K562 (cell line): Measurements from ENCODE around the gene ESRRB. TPM values are rescaled to one million over a fixed set of nuclear protein-coding genes. Genes with fewer than 3 reads are reported as not detected.

Experiments
- ATAC-seq: fragments of 200-7000 bp; cut with Tn5 transposase; 3 replicates; pipeline ENCODE4 v1.9.1; 2020; ENCODE audit warnings: moderate library complexity
- BruUV-seq: library from RNA; stranded (reverse); fragments of 400-500 nt; replicated peaks from 2 replicates; lab custom pipeline; 2021; lab: Mats Ljungman, UMichigan
- CTCF ChIA-PET: fragments of 300-600 bp; formaldehyde crosslinking; extraction: SDS; loops from one replicate; lab custom pipeline; 2021; ENCODE audit warnings: low intra/inter-chr PET ratio; lab: Yijun Ruan, JAX
- POLR2A ChIA-PET: fragments of 300-600, 350-650 bp; sonication (Branson Sonifier 250); formaldehyde crosslinking; extraction: SDS; loops from one replicate; lab custom pipeline; 2021; ENCODE audit warnings: antibody characterized with exemption, inconsistent platforms; lab: Yijun Ruan, JAX
- DNase-seq, 4 experiments: peaks; one replicate each; pipeline versions ENCODE4 v3.0.0 to v3.0.0-alpha.2; 2011 to 2018; ENCODE audit warnings: low spot score in 3 of 4, mixed read lengths in 3 of 4; ENCODE audit errors: extremely low read depth in 1 of 4
- FAIRE-seq: peaks from 2 replicates; lab custom pipeline; 2011; peaks lifted over from hg19 to GRCh38; lab: Jason Lieb, UNC
- H2AFZ ChIP-seq: 2 replicates; pipeline ENCODE4 v1.6.0; 2011; ENCODE audit warnings: low read depth, low read length, control low read depth, inconsistent platforms
- H3K27ac ChIP-seq: fragments of 200-600 bp; 3 replicates; pipeline ENCODE4 v1.8.0; 2011; ENCODE audit warnings: low read depth, mild to moderate bottlenecking, control low read depth, inconsistent platforms, low read length, moderate library complexity, mixed read lengths; ENCODE audit errors: extremely low read depth
- H3K27me3 ChIP-seq, 2 experiments: fragments of 300-600 bp in 1 of 2; 2 replicates in 1 of 2; 3 replicates in 1 of 2; pipeline versions ENCODE4 v1.6.0 to v1.8.0; 2011; ENCODE audit warnings: inconsistent platforms in 2 of 2, low read length in 2 of 2, mild to moderate bottlenecking in 1 of 2, mixed read lengths in 1 of 2, moderate library complexity in 1 of 2; ENCODE audit not compliant: control insufficient read depth in 2 of 2, insufficient read depth in 2 of 2
- H3K36me3 ChIP-seq: fragments of 300-600 bp; 3 replicates; pipeline ENCODE4 v1.8.0; 2011; ENCODE audit warnings: mild to moderate bottlenecking, low read length, inconsistent platforms; ENCODE audit not compliant: control insufficient read depth, insufficient read depth
- H3K4me1 ChIP-seq, 2 experiments: fragments of 200-600 bp in 1 of 2; replicated peaks in 1 of 2; 2 replicates in 1 of 2; 3 replicates in 1 of 2; pipeline versions ENCODE4 v1.5.1 to v1.8.0; 2011; ENCODE audit warnings: inconsistent platforms in 2 of 2, low read length in 2 of 2, mild to moderate bottlenecking in 1 of 2, mixed read lengths in 1 of 2, moderate library complexity in 1 of 2; ENCODE audit not compliant: control insufficient read depth in 2 of 2, insufficient read depth in 2 of 2
- H3K4me2 ChIP-seq: 2 replicates; pipeline ENCODE4 v1.6.1; 2011; ENCODE audit warnings: low read length, control low read depth, inconsistent platforms, mixed read lengths; ENCODE audit not compliant: insufficient read depth
- H3K4me3 ChIP-seq: fragments of 200-600 bp; sonication (generic), shearing (Covaris generic); 2 replicates; pipeline ENCODE4 v1.5.1; 2016; ENCODE audit warnings: control low read depth, inconsistent platforms
- H3K79me2 ChIP-seq: fragments of 200-600 bp; 3 replicates; pipeline ENCODE4 v1.8.0; 2011; ENCODE audit warnings: low read length, inconsistent platforms; ENCODE audit not compliant: control insufficient read depth, insufficient read depth
- H3K9ac ChIP-seq, 2 experiments: 2 replicates each; pipeline versions ENCODE4 v1.6.0 to v1.6.1; 2011; ENCODE audit warnings: low read depth in 2 of 2, low read length in 2 of 2, control low read depth in 1 of 2, inconsistent platforms in 1 of 2, mild to moderate bottlenecking in 1 of 2, mixed read lengths in 1 of 2; ENCODE audit not compliant: insufficient read depth in 1 of 2
- H3K9me1 ChIP-seq: one replicate; pipeline ENCODE4 v1.6.0; 2011; ENCODE audit warnings: inconsistent platforms, mild to moderate bottlenecking, low read length, moderate library complexity; ENCODE audit not compliant: control insufficient read depth, insufficient read depth
- H3K9me3 ChIP-seq: replicated peaks from 2 replicates; pipeline ENCODE4 v1.5.1; 2011; ENCODE audit warnings: low read depth, low read length, inconsistent platforms; ENCODE audit not compliant: control insufficient read depth, insufficient read depth
- H4K20me1 ChIP-seq: replicated peaks from 2 replicates; pipeline ENCODE4 v1.6.1; 2011; ENCODE audit warnings: low read length, inconsistent platforms, mixed read lengths; ENCODE audit not compliant: control insufficient read depth, insufficient read depth
- E2F3 ChIP-seq: fragments of 250-450 bp; sonication (Bioruptor Pico); IDR thresholded peaks from 2 replicates; pipeline ENCODE4 v1.4.0; 2020; ENCODE audit warnings: mild to moderate bottlenecking
- MEF2D ChIP-seq: conservative IDR thresholded peaks from 2 replicates; pipeline ENCODE4 v1.6.1; 2016; ENCODE audit warnings: low read depth, missing genetic modification characterization, missing compliant biosample characterization
- POLR2AphosphoS5 ChIP-seq: IDR thresholded peaks from 2 replicates; pipeline ENCODE4 v1.6.1; 2011; ENCODE audit warnings: mild to moderate bottlenecking, low read depth, low read length, moderate library complexity; ENCODE audit not compliant: control insufficient read depth, insufficient read depth
- PRDM10 ChIP-seq: fragments of 450-650 bp; IDR thresholded peaks from 2 replicates; pipeline ENCODE4 v1.6.1; 2018; ENCODE audit not compliant: partially characterized antibody
- RCOR1 ChIP-seq, 2 experiments: IDR thresholded peaks; 2 replicates each; pipeline ENCODE4 v1.6.1; 2012; ENCODE audit warnings: low read depth in 2 of 2, low read length in 2 of 2, borderline replicate concordance in 1 of 2, improper control_type of control experiment in 1 of 2
- ZBTB26 ChIP-seq: fragments of 450-650 bp; formaldehyde crosslinking; IDR thresholded peaks from 2 replicates; pipeline ENCODE4 v1.4.0; 2022; ENCODE audit warnings: missing genetic modification characterization
- ZKSCAN3 ChIP-seq: fragments of 250-450 bp; sonication (Bioruptor Pico); IDR thresholded peaks from 2 replicates; pipeline ENCODE4 v1.4.0; 2020
- ZNF76 ChIP-seq: fragments of 250-450 bp; sonication (Bioruptor Pico); IDR thresholded peaks from 2 replicates; pipeline ENCODE4 v1.4.0; 2020; ENCODE audit warnings: mild to moderate bottlenecking, moderate library complexity, borderline replicate concordance
- WGBS: fragments of 100-300 bp; shearing (Covaris generic); methylation state at CpG from one replicate; pipeline ENCODE4 v1.1.6; 2016; ENCODE audit warnings: low coverage, mixed read lengths; ENCODE audit not compliant: insufficient coverage; ENCODE audit errors: missing lambda C conversion rate; 5-methylcytosine and 5-hydroxymethylcytosine counted together
- in situ Hi-C: fragments of 300-500 bp; cut with MboI; formaldehyde crosslinking; loops from 4 replicates; pipeline ENCODE4 v1.15.0; 2018; ENCODE audit warnings: inconsistent platforms, mixed read lengths
- intact Hi-C: fragments of 100-400 bp; cut with micrococcal nuclease; formaldehyde crosslinking; loops from 2 replicates; pipeline ENCODE4 v1.14.2; 2022
- polyA plus RNA-seq, 8 experiments: library from polyadenylated mRNA; depleted of rRNA in 4 of 8; stranded (reverse) in 5 of 8; unstranded in 3 of 8; fragments of >200 nt; fragmentation: Nextera tagmentation in 2 of 8; fragmentation: Illumina TruSeq in 1 of 8; extraction: Ambion mirVana in 2 of 8; extraction: Trizol in 1 of 8; gene quantifications; 2 replicates each; pipeline versions ENCODE4 v1.2.1 to v1.2.3, GENCODE V29; 2011 to 2014; ENCODE audit warnings: inconsistent platforms in 1 of 8, missing spikeins in 1 of 8
- total RNA-seq, 7 experiments: library from RNA; depleted of rRNA in 6 of 7; stranded (reverse); fragments of >200 nt in 6 of 7; fragmentation: Illumina TruSeq in 2 of 7; extraction: Trizol in 2 of 7; gene quantifications; 2 replicates each; pipeline versions ENCODE4 v1.2.1 to v1.2.3, GENCODE V29; 2011 to 2021; ENCODE audit warnings: low replicate concordance in 1 of 7

The ESRRB gene
- total and polyA plus RNA-seq, 9 of the 15 experiments (the other 6 are each of a cell fraction or from before 2014, with no cell fraction given) = 3.2 to 24.7 (median 14.5) TPM

GRCh38 chr14:76343386-76343785 lies 32.6 kb upstream of the ESRRB start:
- POLR2A ChIA-PET = no interaction called here
- no TSS peak for BruUV-seq
- Histone ChIP-seq H3K79me2 (no peaks in the 10 kb centered on the region), H2AFZ (no peak overlapping the region), H3K27me3 (no peaks in the 10 kb centered on the region), H3K36me3 (no peaks in the 10 kb centered on the region), H3K9me1 (no peaks in the 10 kb centered on the region), H4K20me1 (no peaks in the 10 kb centered on the region), H3K27ac (no peak overlapping the region), H3K4me2 (no peak overlapping the region), H3K4me3 (no peak overlapping the region), H3K4me1 (peaks cover 0 to 7% of the 10 kb centered on the region in 2 experiments; a peak in 1 of 5 replicates), H3K9me3 (no peaks in the 10 kb centered on the region), H3K9ac (no peak overlapping the region)
- no peak for TF ChIP-seq MEF2D
- TF ChIP-seq E2F3 = no peak
- no peak for TF ChIP-seq ZNF76 (CRISPR knock-in tag)
- no peak for TF ChIP-seq ZKSCAN3 (CRISPR knock-in tag)
- no peak for TF ChIP-seq ZBTB26 (CRISPR knock-in tag)
- no peak for TF ChIP-seq RCOR1 (IDR thresholded peaks at IDR 0.05; ENCODE audit: borderline replicate concordance in 1 of 2, low read depth in 2 of 2, low read length in 2 of 2)
- no peak for TF ChIP-seq POLR2AphosphoS5
- TF ChIP-seq PRDM10 = no peak
- WGBS = 57% methylated on average over 4 of the region's 4 CpGs
- CTCF ChIA-PET = no interaction called here
- DNase-seq = no peak
- intact Hi-C loops (no loop called here), in situ Hi-C loops (no loop called here)
- ATAC-seq = no peak
- no peak for FAIRE-seq
